Fibroblast of lung (primary cell): ENCODE measurements around the gene FIBP.

Experiments used
- EZH2 ChIP-seq: IDR thresholded peaks from 2 replicates; pipeline ENCODE4 v1.5.1; 2012; ENCODE audit warnings: low read length, control low read depth, mild to moderate bottlenecking; ENCODE audit errors: missing control alignments
- TF ChIP-seq, protein P1 (sequence below), 2 donors: IDR thresholded peaks in 1 of 2; conservative IDR thresholded peaks in 1 of 2; 1 replicate in 1 of 2; 2 replicates in 1 of 2; pipeline ENCODE4 v1.5.1; 2011 to 2012; ENCODE audit warnings: low read length in 2 of 2, control low read depth in 1 of 2, inconsistent platforms in 1 of 2, low read depth in 1 of 2, mild to moderate bottlenecking in 1 of 2

GRCh38 chr11:65862191-65862735, 26.0 kb downstream of the FIBP start:
- TF ChIP-seq, protein P1, sequence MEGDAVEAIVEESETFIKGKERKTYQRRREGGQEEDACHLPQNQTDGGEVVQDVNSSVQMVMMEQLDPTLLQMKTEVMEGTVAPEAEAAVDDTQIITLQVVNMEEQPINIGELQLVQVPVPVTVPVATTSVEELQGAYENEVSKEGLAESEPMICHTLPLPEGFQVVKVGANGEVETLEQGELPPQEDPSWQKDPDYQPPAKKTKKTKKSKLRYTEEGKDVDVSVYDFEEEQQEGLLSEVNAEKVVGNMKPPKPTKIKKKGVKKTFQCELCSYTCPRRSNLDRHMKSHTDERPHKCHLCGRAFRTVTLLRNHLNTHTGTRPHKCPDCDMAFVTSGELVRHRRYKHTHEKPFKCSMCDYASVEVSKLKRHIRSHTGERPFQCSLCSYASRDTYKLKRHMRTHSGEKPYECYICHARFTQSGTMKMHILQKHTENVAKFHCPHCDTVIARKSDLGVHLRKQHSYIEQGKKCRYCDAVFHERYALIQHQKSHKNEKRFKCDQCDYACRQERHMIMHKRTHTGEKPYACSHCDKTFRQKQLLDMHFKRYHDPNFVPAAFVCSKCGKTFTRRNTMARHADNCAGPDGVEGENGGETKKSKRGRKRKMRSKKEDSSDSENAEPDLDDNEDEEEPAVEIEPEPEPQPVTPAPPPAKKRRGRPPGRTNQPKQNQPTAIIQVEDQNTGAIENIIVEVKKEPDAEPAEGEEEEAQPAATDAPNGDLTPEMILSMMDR (conservative IDR thresholded peaks at IDR 0.05 in 1 of 2, IDR thresholded peaks at IDR 0.05 in 1 of 2; ENCODE audit: low read depth in 1 of 2, low read length in 2 of 2), result no peak
- no peak for TF ChIP-seq EZH2
